T-helper 2 cell treated with Interferon-gamma antibody and Interleukin-4, amounts not matched to agents 5 μg/mL and 100 μg/mL, for 36 hours (primary cell): ENCODE results near the gene HEPN1.

Experiments used
- DNase-seq: peaks from one replicate; pipeline ENCODE4 v3.0.0; 2021; ENCODE audit warnings: low spot score
- H3K27ac Mint-ChIP-seq: one replicate; pipeline ENCODE4 v1.8.0; 2021; ENCODE audit warnings: mild to moderate bottlenecking, mixed read lengths
- H3K27me3 Mint-ChIP-seq: one replicate; pipeline ENCODE4 v1.8.0; 2021; ENCODE audit warnings: low read depth, mixed read lengths
- H3K36me3 Mint-ChIP-seq: one replicate; pipeline ENCODE4 v1.8.0; 2021; ENCODE audit warnings: low read depth, mixed read lengths
- H3K4me1 Mint-ChIP-seq: one replicate; pipeline ENCODE4 v1.8.0; 2021; ENCODE audit warnings: low read depth, mixed read lengths
- H3K4me3 Mint-ChIP-seq: one replicate; pipeline ENCODE4 v1.8.0; 2022; ENCODE audit warnings: mild to moderate bottlenecking, moderate library complexity, mixed read lengths
- H3K9me3 Mint-ChIP-seq: one replicate; pipeline ENCODE4 v1.8.0; 2021; ENCODE audit warnings: mixed read lengths

Gene HEPN1

GRCh38 chr11:124878759-124879492, 40.1 kb upstream of the HEPN1 start:
- peaks cover 9% of the 10 kb centered on the region for H3K4me1 Mint-ChIP-seq
- H3K9me3 Mint-ChIP-seq = no peaks in the 10 kb centered on the region
- no peak for DNase-seq
- H3K36me3 Mint-ChIP-seq = no peaks in the 10 kb centered on the region
- no peak overlapping the region for H3K27ac Mint-ChIP-seq
- no peak overlapping the region for H3K4me3 Mint-ChIP-seq
- peaks cover 19% of the 10 kb centered on the region for H3K27me3 Mint-ChIP-seq

GRCh38 chr11:124879493-124880289, 39.4 kb upstream of the HEPN1 start:
- no peak for DNase-seq
- Mint-ChIP-seq H3K36me3 (no peaks in the 10 kb centered on the region), H3K4me1 (peaks cover 9% of the 10 kb centered on the region), H3K4me3 (no peak overlapping the region), H3K27me3 (peaks cover 12% of the 10 kb centered on the region), H3K27ac (no peak overlapping the region), H3K9me3 (no peaks in the 10 kb centered on the region)

DNA sequence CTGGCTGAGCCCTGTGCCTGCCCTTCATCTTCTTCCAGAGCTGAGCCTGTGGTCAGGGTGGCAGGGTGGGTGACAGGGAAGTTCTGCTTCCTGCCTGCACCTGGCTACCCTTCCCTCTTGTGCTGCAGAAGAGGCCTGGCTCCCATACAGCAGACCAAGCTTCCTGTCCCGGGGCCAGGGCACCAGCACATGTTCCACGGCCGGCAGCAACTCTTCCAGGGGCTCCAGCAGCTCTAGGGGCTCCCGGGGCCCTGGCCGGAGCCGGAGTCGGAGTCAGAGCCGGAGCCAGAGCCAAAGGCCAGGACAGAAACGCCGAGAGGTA, 38.8 kb upstream of the HEPN1 start:
- no peak overlapping the region for H3K27ac Mint-ChIP-seq

DNA sequence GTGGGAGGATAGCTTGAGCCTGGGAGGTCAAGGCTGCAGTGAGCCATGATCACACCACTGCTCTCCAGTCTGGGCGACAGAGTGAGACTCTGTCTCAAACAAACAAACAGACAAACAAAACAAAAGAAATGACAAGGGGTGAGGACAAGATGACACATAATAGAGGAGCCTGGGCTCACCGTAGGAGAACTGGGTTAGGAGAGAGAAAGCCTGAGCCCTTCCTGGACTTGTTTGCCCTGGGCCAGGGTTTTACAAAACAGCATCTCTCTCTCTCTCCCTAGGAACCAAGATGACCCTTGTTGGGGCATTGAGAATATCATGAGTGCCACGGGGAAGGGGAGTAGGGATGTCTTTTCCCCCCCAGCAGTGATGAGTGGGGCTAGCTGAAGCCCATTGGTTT, 38.1 kb upstream of the HEPN1 start:
- Mint-ChIP-seq H3K4me3 (no peak overlapping the region), H3K27ac (no peak overlapping the region), H3K4me1 (peaks cover 6% of the 10 kb centered on the region), H3K9me3 (no peaks in the 10 kb centered on the region), H3K36me3 (no peaks in the 10 kb centered on the region), H3K27me3 (no peaks in the 10 kb centered on the region)
- no peak for DNase-seq

More for the DNA sequence above, 38.8 kb upstream of the HEPN1 start:
- H3K4me1 Mint-ChIP-seq = peaks cover 9% of the 10 kb centered on the region
- no peaks in the 10 kb centered on the region for H3K36me3 Mint-ChIP-seq
- H3K9me3 Mint-ChIP-seq = no peaks in the 10 kb centered on the region
- peaks cover 6% of the 10 kb centered on the region for H3K27me3 Mint-ChIP-seq
- DNase-seq = no peak
- no peak overlapping the region for H3K4me3 Mint-ChIP-seq

GRCh38 chr11:124882339-124883071, 36.5 kb upstream of the HEPN1 start:
- H3K27me3 Mint-ChIP-seq = no peaks in the 10 kb centered on the region
- no peak for DNase-seq
- no peaks in the 10 kb centered on the region for H3K36me3 Mint-ChIP-seq
- no peak overlapping the region for H3K27ac Mint-ChIP-seq
- peaks cover under 1% of the 10 kb centered on the region for H3K4me1 Mint-ChIP-seq
- H3K9me3 Mint-ChIP-seq = no peaks in the 10 kb centered on the region
- no peak overlapping the region for H3K4me3 Mint-ChIP-seq

GRCh38 chr11:124884340-124884739, 34.7 kb upstream of the HEPN1 start:
- Mint-ChIP-seq H3K27ac (no peak overlapping the region), H3K4me1 (no peaks in the 10 kb centered on the region), H3K36me3 (no peaks in the 10 kb centered on the region), H3K9me3 (no peaks in the 10 kb centered on the region), H3K27me3 (peaks cover 6% of the 10 kb centered on the region), H3K4me3 (no peak overlapping the region)
- DNase-seq = no peak

DNA sequence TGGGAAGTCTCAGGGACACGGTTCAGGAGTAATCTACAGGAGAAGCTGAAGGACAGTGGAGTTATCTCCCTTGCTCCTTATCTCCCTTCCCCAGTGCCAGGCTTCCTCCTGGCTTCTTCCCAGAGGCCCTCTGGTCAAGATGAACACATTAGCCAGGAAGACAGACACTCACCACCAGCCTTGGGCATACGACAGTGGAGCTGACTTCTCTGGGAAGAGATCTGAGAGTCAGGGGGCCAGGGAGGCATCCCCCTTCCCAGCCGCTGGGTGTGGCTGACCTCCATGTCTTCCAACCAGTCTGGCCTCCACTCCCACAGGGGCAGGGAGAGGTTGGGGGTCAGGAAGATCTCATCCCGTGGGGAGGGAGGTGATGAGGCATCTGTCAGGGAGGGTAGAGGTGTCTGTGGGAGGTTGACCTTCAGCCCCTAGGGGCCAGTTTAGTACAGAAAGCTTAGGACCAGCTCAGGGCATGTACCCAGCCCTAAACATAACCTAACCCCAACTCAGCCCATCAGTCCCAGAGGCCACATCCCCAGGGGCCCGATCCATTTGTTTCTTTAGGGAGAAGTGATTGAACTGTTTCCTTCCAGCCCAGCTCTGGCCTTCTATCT, 34.1 kb upstream of the HEPN1 start:
- Mint-ChIP-seq H3K4me1 (no peaks in the 10 kb centered on the region), H3K4me3 (no peak overlapping the region), H3K27me3 (peaks cover 9% of the 10 kb centered on the region), H3K27ac (no peak overlapping the region), H3K36me3 (no peaks in the 10 kb centered on the region), H3K9me3 (no peaks in the 10 kb centered on the region)
- DNase-seq = no peak

GRCh38 chr11:124886476-124886875, 32.6 kb upstream of the HEPN1 start:
- Mint-ChIP-seq H3K27me3 (peaks cover 9% of the 10 kb centered on the region), H3K9me3 (no peaks in the 10 kb centered on the region), H3K4me1 (no peaks in the 10 kb centered on the region), H3K4me3 (no peak overlapping the region), H3K36me3 (no peaks in the 10 kb centered on the region), H3K27ac (no peak overlapping the region)
- DNase-seq = no peak

DNA sequence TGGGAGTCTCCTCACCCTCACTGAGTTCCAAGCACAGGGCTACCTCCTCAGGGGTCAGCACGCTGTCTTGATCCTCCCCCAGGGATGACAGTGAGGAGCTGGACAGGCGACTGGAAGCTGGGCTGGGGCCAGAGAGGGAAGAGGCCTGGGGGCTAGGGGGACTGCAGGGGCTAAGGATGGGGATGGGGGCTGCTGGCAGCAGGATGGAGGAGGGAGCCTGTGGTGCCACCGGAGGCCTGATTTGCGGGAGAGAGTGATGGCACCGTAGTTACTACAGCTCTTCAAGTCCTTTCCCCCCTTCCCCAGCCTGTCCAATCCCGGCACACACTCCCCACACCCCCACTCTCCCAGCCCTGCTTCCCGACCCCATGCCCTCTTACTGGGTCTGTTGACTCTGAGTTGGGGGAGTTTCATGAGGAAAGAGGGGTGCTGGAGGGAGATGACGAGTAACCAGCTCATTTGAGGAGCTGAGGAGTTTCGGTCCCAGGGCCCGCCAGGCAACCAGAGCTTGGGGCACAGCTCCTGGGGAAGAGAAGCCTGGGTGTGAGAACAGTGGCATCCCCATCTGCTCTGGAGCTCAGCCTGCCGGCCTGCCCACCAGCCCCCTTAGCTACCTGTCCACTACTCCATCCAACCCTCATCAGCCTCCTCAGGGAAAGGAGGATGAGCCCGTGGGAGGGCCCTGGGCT, 31.9 kb upstream of the HEPN1 start:
- Mint-ChIP-seq H3K4me1 (no peaks in the 10 kb centered on the region), H3K27ac (no peak overlapping the region), H3K9me3 (no peaks in the 10 kb centered on the region), H3K36me3 (no peaks in the 10 kb centered on the region), H3K4me3 (no peak overlapping the region), H3K27me3 (peaks cover 9% of the 10 kb centered on the region)
- DNase-seq = no peak

DNA sequence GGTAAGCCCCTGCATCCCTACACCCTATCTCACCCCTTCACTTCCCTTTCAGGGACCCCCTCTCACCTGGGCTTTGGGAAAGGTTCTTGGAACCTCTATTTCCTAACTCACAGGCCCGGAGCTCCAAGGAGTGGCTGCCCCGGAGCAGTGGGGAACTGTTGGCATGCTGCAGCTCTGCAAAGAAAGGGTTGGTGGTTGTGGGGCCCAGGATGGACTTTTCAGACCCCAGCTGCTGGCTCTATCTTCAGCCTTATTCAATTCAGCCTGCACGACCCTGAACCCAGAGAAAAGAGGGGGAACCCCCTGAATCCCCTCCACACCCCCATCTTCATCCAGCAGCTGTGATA, 31.4 kb upstream of the HEPN1 start:
- no peaks in the 10 kb centered on the region for H3K4me1 Mint-ChIP-seq
- no peak overlapping the region for H3K27ac Mint-ChIP-seq
- no peaks in the 10 kb centered on the region for H3K9me3 Mint-ChIP-seq
- H3K4me3 Mint-ChIP-seq = no peak overlapping the region
- H3K27me3 Mint-ChIP-seq = peaks cover 13% of the 10 kb centered on the region
- DNase-seq = no peak
- no peaks in the 10 kb centered on the region for H3K36me3 Mint-ChIP-seq

DNA sequence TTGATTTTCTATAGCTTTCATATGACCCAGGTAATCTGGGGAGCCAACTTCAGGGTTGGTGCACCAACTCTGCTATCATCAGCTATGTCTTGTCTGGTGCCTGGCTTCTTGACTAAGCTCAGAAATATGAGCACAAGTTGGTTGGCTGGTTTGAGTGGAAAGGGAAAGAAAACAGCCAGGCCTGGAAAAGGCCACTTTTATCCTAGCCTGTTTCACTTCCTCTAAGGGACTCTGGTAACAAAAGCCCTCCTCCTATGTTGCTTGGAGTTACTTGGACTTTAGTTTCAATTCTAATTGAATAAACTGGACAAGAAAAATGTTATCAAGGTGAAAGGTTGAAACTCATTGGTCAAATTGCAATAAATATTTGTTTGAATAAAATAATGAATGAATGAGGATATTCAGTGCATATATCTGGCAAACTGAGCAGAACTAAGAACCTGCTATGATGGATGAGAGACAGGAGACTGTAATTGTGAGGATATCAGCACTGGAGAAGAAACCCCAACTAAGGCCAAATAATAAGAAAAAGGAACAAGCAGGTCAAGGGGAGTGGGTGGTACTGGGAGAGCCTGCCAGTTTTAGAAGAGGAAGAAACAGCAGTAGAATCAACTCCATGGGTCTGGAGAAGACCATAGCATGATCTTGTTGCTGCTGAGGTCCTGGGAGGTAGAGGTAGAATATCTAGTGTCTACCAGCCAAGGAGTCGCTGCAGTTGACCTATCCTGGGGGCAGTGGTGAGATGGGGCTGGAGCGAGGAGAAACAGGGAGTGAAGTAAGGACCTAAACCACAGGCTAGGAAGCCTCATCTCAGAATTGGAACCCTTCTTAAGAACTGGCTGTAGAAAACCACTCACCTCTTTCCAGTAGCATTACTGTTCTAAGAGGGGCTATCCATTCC, 29.6 kb upstream of the HEPN1 start:
- no peak for DNase-seq
- Mint-ChIP-seq H3K27me3 (peaks cover 17% of the 10 kb centered on the region), H3K27ac (no peak overlapping the region), H3K4me3 (no peak overlapping the region), H3K36me3 (no peaks in the 10 kb centered on the region), H3K4me1 (no peaks in the 10 kb centered on the region), H3K9me3 (no peaks in the 10 kb centered on the region)

DNA sequence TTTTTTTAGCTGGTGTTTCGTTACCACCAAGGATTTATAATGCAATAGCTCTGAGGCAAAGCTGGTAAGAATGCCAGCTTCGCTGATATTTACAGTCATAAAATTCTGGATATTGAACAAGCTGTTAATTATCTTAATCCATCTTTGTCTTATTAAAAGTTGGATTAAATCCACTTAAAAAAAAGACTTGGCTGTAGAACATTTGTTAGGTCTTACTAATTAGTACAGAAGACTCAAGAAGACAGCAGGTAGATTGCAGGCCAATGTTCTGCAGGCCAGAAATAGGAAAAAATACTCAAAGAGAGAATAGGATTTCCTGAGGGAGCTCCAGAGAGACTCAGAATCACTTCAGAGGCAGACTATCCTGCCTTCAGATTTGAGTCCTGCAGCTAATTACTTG, 28.9 kb upstream of the HEPN1 start:
- Mint-ChIP-seq H3K4me3 (no peak overlapping the region), H3K9me3 (no peaks in the 10 kb centered on the region), H3K4me1 (no peaks in the 10 kb centered on the region), H3K36me3 (no peaks in the 10 kb centered on the region), H3K27ac (no peak overlapping the region), H3K27me3 (peaks cover 17% of the 10 kb centered on the region)
- no peak for DNase-seq
